Embryonic facial prominence (tissue), 1 donor: ENCODE data around the gene RELA.
"Not testable (repeated sequence)": the region's sequence is repeated elsewhere in the genome, so short reads cannot be mapped to it uniquely, and the experiment has no call there.

ENCODE experiments used
- DNase-seq: peaks from one replicate; pipeline ENCODE4 v3.0.0-alpha.2; 2016; ENCODE audit errors: extremely low spot score

RELA gene

GRCh38 chr11:65648997-65649493 is 13.7 kb downstream of the RELA start:
- DNase-seq: no peak

- DNase-seq: no peak
Measured at GRCh38 chr11:65646958-65647701, 15.6 kb downstream of the RELA start.

- no peak for DNase-seq
Measured at GRCh38 chr11:65646288-65646957, 16.3 kb downstream of the RELA start.

GRCh38 chr11:65645710-65646109 is 17.0 kb downstream of the RELA start:
- no peak for DNase-seq

GRCh38 chr11:65644837-65645236 is 17.9 kb downstream of the RELA start:
- no peak for DNase-seq

- DNase-seq: no peak
Measured at GRCh38 chr11:65643971-65644370, 18.7 kb downstream of the RELA start.

GRCh38 chr11:65642014-65642671 is 20.6 kb downstream of the RELA start:
- no peak for DNase-seq

GRCh38 chr11:65641297-65642013 is 21.3 kb downstream of the RELA start:
- DNase-seq: no peak

GRCh38 chr11:65640483-65641296 is 22.0 kb downstream of the RELA start:
- no peak for DNase-seq

- no peak for DNase-seq
Measured at GRCh38 chr11:65639623-65640482, 22.9 kb downstream of the RELA start.

GRCh38 chr11:65639228-65639597 is 23.5 kb downstream of the RELA start:
- DNase-seq: not testable (repeated sequence)

- DNase-seq: no peak
Measured at GRCh38 chr11:65637794-65638419, 24.8 kb downstream of the RELA start, which contains the start of gene SIPA1. TSS of gene SIPA1 (plus strand) at chr11:65638101. CDS start at chr11:65640922, 2,821 bp downstream.

GRCh38 chr11:65637032-65637557 is 25.6 kb downstream of the RELA start:
- DNase-seq: no peak

GRCh38 chr11:65636108-65637031 is 26.3 kb downstream of the RELA start:
- no peak for DNase-seq

- no peak for DNase-seq
Measured at GRCh38 chr11:65634905-65635731, 27.6 kb downstream of the RELA start.

- DNase-seq: no peak
Measured at GRCh38 chr11:65634440-65634839, 28.3 kb downstream of the RELA start.

GRCh38 chr11:65634109-65634436 is 28.6 kb downstream of the RELA start:
- DNase-seq: no peak
